ENCODE data around the gene PASK.

Gene PASK

DNA sequence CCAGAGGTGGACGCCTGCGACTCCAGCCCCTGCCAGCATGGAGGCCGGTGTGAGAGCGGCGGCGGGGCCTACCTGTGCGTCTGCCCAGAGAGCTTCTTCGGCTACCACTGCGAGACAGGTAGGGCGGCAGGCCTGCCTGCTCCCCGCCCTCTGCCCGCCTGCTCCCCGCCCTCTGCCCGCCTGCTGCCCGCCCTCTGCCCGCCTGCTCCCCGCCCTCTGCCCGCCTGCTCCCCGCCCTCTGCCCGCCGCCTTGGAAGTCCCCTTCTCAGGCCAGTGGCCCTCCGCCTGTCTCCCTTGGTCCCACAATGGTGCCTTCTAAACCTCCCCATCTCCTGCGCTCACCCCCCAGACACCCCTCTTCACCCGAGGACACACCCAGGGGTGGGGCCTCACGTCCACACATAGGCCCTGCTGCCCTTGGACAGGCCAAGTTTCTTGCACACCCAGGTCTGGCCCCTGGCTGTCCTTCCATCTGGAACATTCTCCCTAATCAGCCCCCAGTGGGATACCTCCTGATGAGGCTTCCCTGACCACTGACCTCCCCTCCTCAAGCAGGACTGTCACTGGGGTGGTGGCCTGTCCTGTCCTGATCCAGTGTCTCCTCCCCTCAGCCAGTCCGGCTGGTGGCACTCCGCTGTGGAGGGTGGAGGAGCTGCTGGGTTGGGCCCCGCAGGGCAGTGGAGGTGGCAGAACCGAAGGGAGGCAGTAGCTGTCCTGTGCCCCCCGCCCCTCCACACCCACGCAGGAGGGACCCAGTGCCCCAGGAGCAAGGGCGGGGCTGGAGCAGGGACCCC lies 85.1 kb downstream of the PASK start:
- DNase-seq (ENCODE audit: extremely low spot score), result no peak
- TF ChIP-seq CTBP1 (IDR thresholded peaks at IDR 0.05; ENCODE audit: borderline replicate concordance) (no peak), SUZ12 (IDR thresholded peaks at IDR 0.05) (no peak), FOXA1 (IDR thresholded peaks at IDR 0.05) (no peak), TARDBP (IDR thresholded peaks at IDR 0.05) (no peak), NFRKB (IDR thresholded peaks at IDR 0.05) (no peak), LEF1 (IDR thresholded peaks at IDR 0.05; ENCODE audit: borderline replicate concordance) (no peak), FOXK2 (IDR thresholded peaks at IDR 0.05) (no peak), FOXM1 (IDR thresholded peaks at IDR 0.05; ENCODE audit: borderline replicate concordance) (no peak), BHLHE40 (IDR thresholded peaks at IDR 0.05; ENCODE audit: borderline replicate concordance) (no peak), ZNF384 (IDR thresholded peaks at IDR 0.05) (no peak)
- ChIA-PET POLR2A (no interaction called here), CTCF (no interaction called here)

DNA sequence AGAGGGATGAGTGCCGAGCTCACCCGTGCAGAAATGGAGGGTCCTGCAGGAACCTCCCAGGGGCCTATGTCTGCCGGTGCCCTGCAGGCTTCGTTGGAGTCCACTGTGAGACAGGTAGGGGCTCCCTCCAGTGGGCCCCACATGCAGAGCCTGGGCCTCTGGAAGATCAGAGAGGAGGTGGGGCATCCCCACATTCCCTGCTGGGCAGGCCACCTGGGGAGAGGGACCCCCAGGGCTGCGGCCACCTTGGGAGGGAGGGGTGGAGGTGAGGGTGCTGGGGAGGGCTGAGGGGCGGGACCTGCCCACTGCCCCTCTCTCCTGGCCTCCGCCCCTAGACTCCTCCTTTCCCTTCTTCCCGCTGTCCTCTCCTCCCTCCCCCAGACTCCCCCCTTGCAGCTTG lies 85.7 kb downstream of the PASK start:
- ChIA-PET POLR2A (no interaction called here), CTCF (no interaction called here)
- TF ChIP-seq, protein P1, sequence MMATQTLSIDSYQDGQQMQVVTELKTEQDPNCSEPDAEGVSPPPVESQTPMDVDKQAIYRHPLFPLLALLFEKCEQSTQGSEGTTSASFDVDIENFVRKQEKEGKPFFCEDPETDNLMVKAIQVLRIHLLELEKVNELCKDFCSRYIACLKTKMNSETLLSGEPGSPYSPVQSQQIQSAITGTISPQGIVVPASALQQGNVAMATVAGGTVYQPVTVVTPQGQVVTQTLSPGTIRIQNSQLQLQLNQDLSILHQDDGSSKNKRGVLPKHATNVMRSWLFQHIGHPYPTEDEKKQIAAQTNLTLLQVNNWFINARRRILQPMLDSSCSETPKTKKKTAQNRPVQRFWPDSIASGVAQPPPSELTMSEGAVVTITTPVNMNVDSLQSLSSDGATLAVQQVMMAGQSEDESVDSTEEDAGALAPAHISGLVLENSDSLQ (IDR thresholded peaks at IDR 0.05), result no peak
- no peak for TF ChIP-seq FOXK2 (IDR thresholded peaks at IDR 0.05)
- TF ChIP-seq BHLHE40 (IDR thresholded peaks at IDR 0.05; ENCODE audit: borderline replicate concordance), result no peak
- no peak for TF ChIP-seq ARNT (IDR thresholded peaks at IDR 0.05)
- no peak for TF ChIP-seq SP1 (IDR thresholded peaks at IDR 0.05)
- TF ChIP-seq LEF1 (IDR thresholded peaks at IDR 0.05; ENCODE audit: borderline replicate concordance), result no peak
- TF ChIP-seq NFRKB (IDR thresholded peaks at IDR 0.05), result no peak
- no peak for TF ChIP-seq HDGF (IDR thresholded peaks at IDR 0.05; ENCODE audit: borderline replicate concordance)
- no peak for TF ChIP-seq FOXA1 (IDR thresholded peaks at IDR 0.05)
- no peak for TF ChIP-seq ZNF384 (IDR thresholded peaks at IDR 0.05)
- no peak for TF ChIP-seq L3MBTL2 (conservative IDR thresholded peaks at IDR 0.05)
- TF ChIP-seq ELF4 (IDR thresholded peaks at IDR 0.05), result no peak
- no peak for TF ChIP-seq FOXM1 (IDR thresholded peaks at IDR 0.05; ENCODE audit: borderline replicate concordance)
- TF ChIP-seq CTBP1 (IDR thresholded peaks at IDR 0.05; ENCODE audit: borderline replicate concordance), result no peak
- no peak for TF ChIP-seq SUZ12 (IDR thresholded peaks at IDR 0.05)
- TF ChIP-seq TARDBP (IDR thresholded peaks at IDR 0.05), result no peak
- no peak for DNase-seq (ENCODE audit: extremely low spot score)

DNA sequence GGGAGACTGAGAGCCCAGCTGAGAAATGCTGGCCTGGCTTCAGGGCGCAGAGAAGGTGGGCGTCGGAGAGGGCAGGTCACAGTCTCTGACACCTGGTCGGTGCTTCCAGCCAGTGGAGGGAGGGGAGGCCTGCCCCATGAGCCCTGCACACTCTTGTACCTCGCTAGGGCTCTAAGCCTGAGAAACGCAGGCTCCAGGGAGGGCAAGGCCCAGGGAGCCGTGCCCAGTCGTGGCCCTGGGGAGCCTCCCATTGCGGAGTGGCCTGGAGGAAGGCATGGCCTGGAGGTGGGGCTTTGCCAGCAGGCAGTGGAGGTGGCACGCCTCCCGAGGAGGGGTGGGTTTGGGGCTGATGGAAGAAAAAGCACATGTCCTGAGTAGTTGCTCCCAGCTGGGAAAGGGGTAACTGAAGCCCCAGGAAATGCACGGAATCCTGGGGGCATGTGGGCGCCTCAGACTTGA lies 86.2 kb downstream of the PASK start:
- CTCF ChIA-PET, result no interaction called here
- POLR2A ChIA-PET, result no interaction called here
- TF ChIP-seq TARDBP (IDR thresholded peaks at IDR 0.05) (no peak), FOXA1 (IDR thresholded peaks at IDR 0.05) (no peak), L3MBTL2 (conservative IDR thresholded peaks at IDR 0.05) (no peak), FOXK2 (IDR thresholded peaks at IDR 0.05) (no peak), SUZ12 (IDR thresholded peaks at IDR 0.05) (no peak), LEF1 (IDR thresholded peaks at IDR 0.05; ENCODE audit: borderline replicate concordance) (no peak), BHLHE40 (IDR thresholded peaks at IDR 0.05; ENCODE audit: borderline replicate concordance) (no peak), SP1 (IDR thresholded peaks at IDR 0.05) (no peak), CTBP1 (IDR thresholded peaks at IDR 0.05; ENCODE audit: borderline replicate concordance) (no peak), ARNT (IDR thresholded peaks at IDR 0.05) (no peak), ELF4 (IDR thresholded peaks at IDR 0.05) (no peak), FOXM1 (IDR thresholded peaks at IDR 0.05; ENCODE audit: borderline replicate concordance) (no peak), ZNF384 (IDR thresholded peaks at IDR 0.05) (no peak), HDGF (IDR thresholded peaks at IDR 0.05; ENCODE audit: borderline replicate concordance) (no peak), NFRKB (IDR thresholded peaks at IDR 0.05) (no peak)
- TF ChIP-seq, protein P1 (IDR thresholded peaks at IDR 0.05), result no peak
- DNase-seq (ENCODE audit: extremely low spot score), result no peak

DNA sequence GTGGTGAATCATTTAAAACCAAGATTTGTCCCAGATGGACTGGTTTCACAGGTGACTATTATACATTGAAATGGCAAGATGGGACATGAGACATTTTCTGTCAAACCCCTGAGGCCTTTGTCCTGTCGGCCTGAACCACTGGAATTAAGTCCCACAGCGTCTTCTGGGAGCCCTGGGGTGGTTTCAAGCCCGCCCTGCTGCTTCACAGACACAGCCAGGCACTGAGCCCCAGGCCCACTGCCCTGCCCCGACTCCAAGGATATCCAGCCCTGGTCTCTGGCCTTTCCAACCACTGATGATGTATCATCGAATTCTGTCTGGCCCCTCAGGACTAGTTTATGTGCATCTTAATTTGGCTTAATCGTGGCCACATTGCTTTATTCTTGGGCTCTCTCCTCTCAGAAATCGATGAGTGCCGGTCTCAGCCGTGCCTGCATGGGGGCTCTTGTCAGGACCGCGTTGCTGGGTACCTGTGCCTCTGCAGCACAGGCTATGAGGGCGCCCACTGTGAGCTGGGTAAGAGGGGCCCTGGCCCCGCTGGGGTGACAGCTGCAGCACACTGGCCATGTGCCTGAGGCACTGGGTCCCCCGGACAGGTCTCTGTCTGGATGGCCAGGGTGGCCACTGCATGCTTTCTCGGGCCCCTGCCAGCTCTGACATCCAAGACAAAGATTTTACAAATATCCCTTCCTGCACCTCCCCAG lies 86.7 kb downstream of the PASK start:
- ChIA-PET POLR2A (no interaction called here), CTCF (no interaction called here)
- TF ChIP-seq, protein P1 (IDR thresholded peaks at IDR 0.05), result no peak
- no peak for DNase-seq (ENCODE audit: extremely low spot score)

DNA sequence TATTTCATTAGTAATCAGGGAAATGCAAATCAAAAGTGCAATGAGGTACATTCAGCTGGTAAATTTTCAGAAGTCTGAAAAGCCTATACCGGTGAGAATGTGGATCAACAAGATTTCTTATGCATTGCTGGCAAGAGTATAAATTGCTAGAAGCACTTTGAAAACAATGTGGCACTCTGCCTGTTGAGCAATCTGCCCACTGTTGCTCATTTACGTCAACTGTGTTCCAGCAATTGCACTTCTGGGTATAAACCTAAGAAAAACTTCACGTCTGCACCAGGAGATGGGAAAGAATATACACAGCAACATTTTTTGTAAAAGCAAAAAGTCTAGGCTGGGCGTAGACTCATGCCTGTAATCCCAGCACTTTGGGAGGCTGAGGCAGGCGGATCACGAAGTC lies 88.0 kb downstream of the PASK start:
- ChIA-PET POLR2A (no interaction called here), CTCF (no interaction called here)
- no peak for DNase-seq (ENCODE audit: extremely low spot score)
- TF ChIP-seq SP1 (IDR thresholded peaks at IDR 0.05) (no peak), FOXA1 (IDR thresholded peaks at IDR 0.05) (no peak), ELF4 (IDR thresholded peaks at IDR 0.05) (no peak), ARNT (IDR thresholded peaks at IDR 0.05) (no peak), NFRKB (IDR thresholded peaks at IDR 0.05) (no peak)

Measured in HEK293T (cell line).